Stimulated activated CD8-positive, alpha-beta memory T cell treated with anti-CD3 and anti-CD28 coated beads, Interleukin-2, amount 100 ng/mL, for 48 hours (primary cell): ENCODE results near the gene SLC35F2.
"Not testable (repeated sequence)": the region's sequence is repeated elsewhere in the genome, so short reads cannot be mapped to it uniquely, and the experiment has no call there.

ENCODE experiments used
- DNase-seq, 2 donors: peaks; one replicate each; pipeline ENCODE4 v3.0.0-alpha.2; 2020; ENCODE audit warnings: low read depth in 2 of 2

Gene SLC35F2

GRCh38 chr11:107789767-107790166, 68.8 kb downstream of the SLC35F2 start:
- DNase-seq = no peak

DNA sequence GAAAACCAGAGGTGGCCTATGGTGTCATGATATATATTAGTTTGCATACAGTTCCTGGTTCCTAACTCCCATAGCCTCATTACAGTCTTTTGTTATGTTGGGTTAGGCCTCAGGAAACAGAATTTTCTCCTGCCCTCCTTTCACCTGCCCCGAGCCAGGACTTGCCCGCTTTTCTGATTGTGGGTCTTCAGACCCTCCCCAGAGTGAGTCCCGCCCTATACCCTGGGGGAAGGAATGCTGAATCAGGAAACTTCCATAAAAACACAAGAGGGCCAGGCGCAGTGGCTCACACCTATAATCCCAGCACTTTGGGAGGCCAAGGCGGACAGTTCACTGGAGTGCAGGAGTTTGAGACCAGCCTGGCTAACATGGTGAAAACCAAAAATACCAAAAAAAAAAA, 70.9 kb downstream of the SLC35F2 start:
- no peak for DNase-seq

- DNase-seq = peak; percentile 10 to 20
These were observed 73.2 kb downstream of the SLC35F2 start for GRCh38 chr11:107785401-107785800.

- DNase-seq = no peak
These were observed 75.5 kb downstream of the SLC35F2 start for GRCh38 chr11:107783121-107783520.

DNA sequence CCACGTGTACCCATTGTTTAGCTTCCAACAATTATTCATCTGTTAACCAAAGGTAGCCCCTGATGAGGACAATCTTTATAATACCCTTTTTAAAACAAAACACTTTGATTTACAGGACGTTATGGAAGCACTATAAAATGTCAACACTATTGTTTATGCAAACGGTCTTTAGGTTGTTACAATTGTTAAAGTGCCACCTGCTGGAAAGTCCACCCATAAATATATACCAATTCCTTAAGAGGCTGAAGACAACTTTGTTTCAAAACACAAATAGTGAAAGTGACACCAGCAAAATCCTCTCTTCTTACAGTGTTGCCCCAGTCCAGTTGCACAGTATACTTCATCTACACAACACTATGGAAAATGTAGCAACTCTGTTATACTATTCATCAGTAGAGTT, 77.8 kb downstream of the SLC35F2 start:
- DNase-seq = no peak

DNA sequence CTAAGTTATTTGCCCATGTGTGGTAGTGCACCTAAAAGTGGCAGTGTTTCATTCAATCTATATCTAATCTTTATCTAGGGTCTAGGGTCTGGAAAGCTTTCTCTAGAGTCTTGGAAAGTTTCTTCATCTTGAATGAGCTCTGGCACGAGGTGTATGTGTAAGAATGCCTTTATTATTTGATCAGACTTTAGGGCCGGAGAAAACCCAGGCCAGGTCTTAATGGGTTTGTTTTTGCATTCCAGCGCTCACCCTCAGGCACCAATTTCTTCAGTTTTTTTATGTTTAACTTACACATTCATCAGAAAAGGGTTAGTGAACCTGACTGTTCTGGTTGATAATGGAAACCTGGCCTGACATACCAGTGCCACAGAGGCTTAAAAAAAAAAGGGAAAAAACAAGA, 78.5 kb downstream of the SLC35F2 start:
- DNase-seq = no peak

DNA sequence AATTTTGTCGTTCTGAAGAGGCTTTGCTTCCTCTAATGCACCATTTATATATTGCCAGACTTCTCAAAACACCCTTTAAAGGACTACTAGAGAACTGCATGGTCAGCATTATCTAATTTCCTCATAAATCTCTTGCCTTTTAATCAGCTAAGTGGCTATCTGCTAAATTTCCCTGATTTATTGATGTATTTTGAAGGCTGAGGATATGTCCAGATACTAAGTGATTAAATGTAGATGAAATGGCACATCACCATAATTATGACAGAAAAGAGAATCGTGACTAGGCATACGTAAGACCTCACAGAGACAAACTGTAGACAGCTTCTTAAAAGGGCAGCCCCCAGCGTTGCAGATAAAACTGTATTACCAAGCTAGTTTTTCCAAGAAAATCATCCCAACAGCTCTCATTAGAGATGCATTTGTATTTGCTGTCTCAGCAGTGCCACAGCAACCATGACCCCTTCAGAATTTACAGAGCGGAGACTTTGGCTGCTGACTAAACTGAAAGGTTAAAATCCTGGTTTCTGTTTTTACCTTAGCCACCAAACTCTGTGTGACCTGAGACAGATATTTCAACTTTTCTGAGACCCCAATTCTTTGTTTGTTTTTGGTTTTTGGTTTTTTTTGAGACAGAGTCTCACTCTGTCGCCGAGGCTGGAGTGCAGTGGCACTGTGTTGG, 79.6 kb downstream of the SLC35F2 start:
- no peak for DNase-seq

GRCh38 chr11:107777110-107777509, 81.5 kb downstream of the SLC35F2 start:
- DNase-seq = no peak

- no peak for DNase-seq
These were observed 82.5 kb downstream of the SLC35F2 start for GRCh38 chr11:107776062-107776461.

DNA sequence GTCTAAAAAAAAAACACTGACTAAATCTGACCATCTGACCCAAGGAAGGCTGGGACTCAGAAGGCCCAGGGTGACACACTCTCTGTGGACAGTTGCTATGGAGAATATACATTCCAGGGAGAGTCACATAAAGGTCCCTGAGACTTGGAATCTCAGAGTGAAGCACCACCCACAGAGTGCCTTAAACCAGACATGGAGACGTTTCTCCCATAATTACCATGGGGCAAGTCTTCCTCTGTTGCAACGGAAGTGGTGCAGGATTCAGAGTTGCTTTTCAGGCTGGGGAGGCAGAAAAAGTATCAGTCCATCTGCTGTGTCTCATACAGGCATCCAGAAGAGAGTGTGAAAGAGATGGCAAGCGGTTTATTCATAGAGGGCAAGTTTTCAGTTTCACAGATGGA, 88.0 kb downstream of the SLC35F2 start:
- DNase-seq = no peak

DNA sequence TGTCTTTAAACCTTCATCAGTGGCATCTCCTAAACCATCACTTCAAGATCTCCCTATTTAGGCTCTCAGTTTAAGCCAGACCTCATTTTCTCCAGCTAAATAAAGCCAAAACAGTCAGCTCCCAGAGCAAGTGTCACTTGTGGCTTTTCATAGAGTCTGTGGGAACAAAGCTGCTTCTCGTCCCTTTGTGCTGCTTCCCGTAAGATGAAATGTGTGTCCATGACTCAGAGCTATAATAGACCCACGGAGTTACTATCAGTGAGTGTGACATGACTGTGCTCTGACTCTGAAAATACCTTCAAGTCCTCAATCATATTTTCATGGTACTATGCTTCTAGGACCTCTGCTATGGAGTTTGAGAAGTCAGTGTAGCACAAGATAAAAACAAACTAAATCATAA, 89.4 kb downstream of the SLC35F2 start:
- DNase-seq = no peak

DNA sequence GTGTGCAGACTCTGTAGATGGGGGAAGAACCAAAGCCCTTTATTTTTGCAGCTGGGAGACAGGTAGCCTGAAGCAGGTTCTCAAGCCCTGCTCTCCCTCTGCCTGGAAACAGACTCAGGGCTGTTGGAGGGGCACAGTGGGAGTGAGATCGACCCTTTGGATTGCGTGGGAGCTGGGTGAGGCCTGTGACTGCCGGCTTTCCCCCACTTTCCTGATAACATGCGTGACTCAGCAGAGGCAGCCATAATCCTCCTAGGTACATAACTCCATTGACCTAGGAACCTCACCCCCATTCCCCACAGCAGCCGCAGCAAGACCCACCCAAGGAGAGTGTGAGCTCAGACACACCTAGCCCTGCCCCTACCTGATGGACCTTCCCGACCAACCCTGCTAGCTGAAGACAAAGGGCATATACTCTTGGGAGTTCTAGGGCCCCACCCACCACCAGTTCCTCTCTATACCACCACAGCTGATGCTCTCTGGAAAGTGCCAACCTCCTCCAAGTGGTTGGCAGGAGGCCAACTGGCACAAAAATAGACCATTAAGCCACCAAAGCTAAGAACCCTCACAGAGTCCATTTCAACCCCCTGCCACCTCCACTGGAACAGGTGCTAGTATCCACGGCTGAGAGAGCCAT, 99.8 kb downstream of the SLC35F2 start:
- not testable (repeated sequence) for DNase-seq

DNA sequence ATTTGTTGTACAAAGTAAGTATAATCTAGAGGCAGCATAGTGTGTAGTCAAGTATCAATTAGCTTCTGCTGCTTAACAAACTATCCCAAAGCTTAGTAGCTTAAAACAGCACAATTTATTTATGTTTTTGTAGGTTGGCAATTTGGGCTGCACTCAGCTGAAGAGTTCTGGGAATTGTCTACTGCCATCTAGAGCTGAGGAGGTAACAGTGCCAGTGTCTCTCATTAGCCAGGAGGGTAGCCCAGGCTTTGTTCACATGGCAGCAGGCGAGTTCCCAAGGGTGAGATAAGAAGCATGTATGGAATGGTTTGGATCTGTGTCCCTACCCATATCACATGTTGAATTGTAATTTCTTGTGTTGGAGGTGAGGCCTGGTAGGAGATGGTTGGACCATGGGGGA, 100.9 kb downstream of the SLC35F2 start:
- DNase-seq = no peak

DNA sequence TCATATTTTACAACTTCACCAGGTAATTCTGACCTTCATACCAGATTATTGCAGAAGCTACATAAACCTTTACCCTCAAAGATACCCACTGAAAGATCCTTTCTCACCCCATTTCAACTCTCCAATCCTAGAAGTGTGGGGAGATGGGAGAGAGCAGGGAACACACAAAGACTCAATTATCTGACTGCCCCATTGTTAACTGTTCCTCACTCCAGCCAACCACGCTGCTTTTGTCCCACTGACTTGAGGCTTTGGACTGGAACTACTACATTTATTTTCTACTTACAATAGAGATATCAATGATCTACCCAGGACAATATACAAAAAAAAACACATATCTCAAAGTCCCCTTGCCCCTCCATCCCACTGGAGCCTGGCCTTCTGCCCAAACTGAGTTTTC, 102.0 kb downstream of the SLC35F2 start:
- no peak for DNase-seq

DNA sequence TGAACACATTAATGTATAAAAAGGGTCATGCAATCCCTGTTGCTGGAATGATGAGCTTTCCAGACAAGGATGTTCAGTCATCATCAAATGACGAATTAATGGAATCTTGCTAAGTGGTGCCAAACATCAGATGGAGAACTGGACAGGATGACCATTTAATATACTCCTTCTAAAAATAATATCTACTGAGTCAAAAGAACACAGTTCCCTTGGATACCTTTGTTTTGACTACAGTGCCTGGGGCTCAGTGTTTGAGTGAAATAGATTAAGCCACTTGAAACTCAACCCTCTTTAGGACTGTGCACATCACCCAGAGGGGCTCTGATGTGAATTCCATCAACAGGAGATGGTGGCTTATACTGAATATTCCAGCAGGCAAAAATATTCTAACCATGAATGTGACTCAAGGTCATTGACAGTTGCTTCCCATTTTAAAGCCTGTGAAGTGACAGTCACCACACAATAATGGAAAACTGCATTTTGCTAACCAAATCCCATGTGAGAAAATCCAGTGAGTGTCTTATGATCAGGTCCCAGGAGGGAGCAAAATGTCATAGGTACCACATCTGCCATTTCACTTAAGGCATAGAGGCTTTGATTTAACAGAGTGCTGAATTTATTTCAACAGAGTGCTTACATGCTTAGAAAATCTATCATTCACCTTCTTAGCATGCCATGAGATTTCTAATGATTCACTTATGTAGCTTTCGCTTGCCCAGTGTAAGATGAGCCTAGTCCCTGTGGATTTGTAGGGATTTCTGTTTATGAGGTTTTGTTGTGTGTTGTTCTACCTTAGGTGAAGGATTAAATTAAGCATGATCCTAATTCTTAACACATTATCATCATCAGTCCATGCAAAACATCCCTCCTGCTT, 105.4 kb downstream of the SLC35F2 start:
- DNase-seq = no peak

DNA sequence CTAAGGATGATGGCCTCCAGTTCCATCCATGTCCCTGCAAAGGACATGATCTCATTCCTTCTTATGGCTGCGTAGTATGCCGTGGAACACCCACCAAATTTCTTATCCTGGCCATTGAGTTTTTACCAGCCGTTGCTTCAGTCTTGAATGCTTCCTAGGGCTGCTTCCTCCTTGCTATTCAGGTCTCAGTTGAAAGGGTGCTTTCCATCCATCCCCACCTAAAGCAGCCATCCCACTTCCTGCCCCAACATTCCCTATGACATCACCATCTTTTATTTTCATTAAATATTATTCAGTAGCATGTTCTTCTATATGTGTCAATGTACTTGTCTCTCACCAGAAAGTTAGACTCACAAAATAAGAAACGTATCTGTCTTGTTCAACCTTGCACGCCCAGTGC, 106.1 kb downstream of the SLC35F2 start:
- DNase-seq = no peak

DNA sequence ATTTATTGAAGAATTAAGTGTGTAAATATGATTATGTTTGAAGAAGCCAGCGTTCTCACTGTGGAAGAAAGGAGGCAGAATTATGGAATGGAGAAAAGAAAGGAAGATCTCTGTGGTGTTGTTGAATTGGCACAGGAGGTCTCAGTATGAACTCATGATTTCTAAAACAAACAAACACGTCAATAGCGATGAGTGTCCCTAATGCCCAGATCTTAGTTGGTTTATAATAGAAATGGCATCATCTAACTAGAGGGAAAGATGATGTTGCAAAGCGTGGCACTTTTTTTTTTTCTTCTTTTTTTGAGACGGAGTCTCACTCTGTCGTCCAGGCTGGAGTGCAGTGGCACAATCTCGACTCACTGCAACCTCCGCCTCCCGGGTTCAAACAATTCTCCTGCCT, 107.5 kb downstream of the SLC35F2 start:
- no peak for DNase-seq

- no peak for DNase-seq
These were observed 108.3 kb downstream of the SLC35F2 start for GRCh38 chr11:107750313-107750712.

- DNase-seq = no peak
These were observed 111.0 kb downstream of the SLC35F2 start for GRCh38 chr11:107747622-107748021.

DNA sequence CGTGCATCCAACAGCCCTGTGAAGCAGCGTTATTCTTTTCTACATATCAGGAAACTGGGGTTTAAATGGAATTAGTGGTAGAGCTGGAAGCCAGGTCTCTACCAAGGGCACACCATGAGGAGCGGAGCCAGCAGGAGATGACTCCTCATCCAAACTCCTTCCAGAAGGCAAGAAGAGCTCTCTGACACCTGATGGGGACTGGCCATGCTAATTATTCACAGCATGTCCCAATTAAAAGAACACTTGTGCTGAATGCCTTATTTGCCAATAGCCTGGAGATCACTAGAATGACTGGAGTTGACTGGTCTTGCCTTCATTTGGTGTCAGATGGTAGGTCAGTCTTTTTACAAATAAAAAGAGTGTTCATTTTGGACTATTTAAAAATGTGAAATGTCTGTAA, 113.9 kb downstream of the SLC35F2 start:
- DNase-seq = no peak

- no peak for DNase-seq
These were observed 115.4 kb downstream of the SLC35F2 start for GRCh38 chr11:107743191-107743590.

DNA sequence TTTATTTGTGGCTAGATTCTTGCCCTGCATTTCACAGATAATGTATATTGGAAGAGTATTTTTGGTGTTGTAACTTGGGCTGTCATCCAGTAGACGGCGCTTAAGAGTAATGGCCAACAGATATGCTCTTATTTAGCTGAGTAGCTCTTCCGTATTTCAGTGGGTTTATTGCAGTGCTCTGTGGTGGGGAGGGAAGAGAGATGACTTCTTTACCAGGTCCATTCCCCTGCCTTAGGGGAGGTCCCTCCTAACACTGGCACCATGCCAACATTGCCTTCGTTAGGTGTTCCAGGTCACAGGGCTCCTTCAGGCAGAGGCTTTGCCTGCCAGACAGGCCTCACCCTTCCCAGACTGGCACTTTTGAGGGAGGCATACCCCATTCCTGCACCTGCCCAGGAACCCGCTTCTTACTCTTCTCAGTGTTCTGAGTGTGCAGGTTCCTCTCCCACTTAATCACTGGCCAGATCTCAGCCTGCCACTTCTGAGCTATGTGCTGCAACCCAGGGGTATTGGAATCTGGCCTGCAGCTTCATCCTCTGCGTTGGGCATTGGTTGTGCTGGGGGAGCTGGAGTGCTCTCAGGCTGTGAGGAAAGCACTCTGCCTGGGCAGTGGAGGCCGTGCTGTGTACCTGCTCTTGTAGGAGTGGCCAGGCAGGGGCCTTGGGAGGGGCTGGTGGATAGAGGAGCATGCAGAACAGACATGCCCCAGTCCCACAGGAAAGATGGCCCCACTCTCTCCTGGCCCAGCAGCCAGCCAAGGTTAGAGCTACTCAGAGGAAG, 117.4 kb downstream of the SLC35F2 start:
- no peak for DNase-seq
